ENCODE measurements around the gene ATXN7L1.
"Not testable (repeated sequence)": the region's sequence is repeated elsewhere in the genome, so short reads cannot be mapped to it uniquely, and the experiment has no call there.

ATXN7L1 gene

GRCh38 chr7:105617280-105618015 lies 259.0 kb downstream of the ATXN7L1 start:
- no peak for DNase-seq (ENCODE audit: low read depth)

- DNase-seq (ENCODE audit: low read depth), result no peak
Observed at GRCh38 chr7:105614341-105614840, 262.0 kb downstream of the ATXN7L1 start.

GRCh38 chr7:105613611-105614330 lies 262.6 kb downstream of the ATXN7L1 start:
- DNase-seq (ENCODE audit: low read depth), result no peak

DNA sequence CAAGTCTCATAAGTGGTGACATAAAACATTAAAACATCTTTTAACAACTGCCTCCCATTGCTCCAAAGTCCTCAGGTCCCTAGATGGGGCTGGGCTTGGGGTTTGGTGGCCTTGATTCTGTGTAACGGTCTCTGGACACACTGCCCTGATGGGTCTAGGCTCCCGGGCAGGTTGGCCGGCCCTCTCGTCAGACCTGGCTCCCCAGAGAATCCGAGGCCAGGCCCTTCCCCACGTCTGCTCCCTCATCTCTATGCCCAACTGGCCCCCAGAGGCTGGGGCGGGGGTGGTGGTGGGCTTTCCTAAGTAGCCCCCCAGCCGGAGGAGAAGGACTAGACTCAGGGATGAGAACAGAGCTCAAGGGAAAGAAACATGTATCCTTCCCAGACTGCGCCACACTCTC lies 263.6 kb downstream of the ATXN7L1 start:
- no peak for DNase-seq (ENCODE audit: low read depth)

GRCh38 chr7:105611856-105612775 lies 264.3 kb downstream of the ATXN7L1 start:
- DNase-seq (ENCODE audit: low read depth), result no peak

GRCh38 chr7:105610165-105610930 lies 266.1 kb downstream of the ATXN7L1 start:
- no peak for DNase-seq (ENCODE audit: low read depth)

- no peak for DNase-seq (ENCODE audit: low read depth)
Observed at GRCh38 chr7:105602325-105603305, 273.8 kb downstream of the ATXN7L1 start.

- no peak for DNase-seq (ENCODE audit: low read depth)
Observed at GRCh38 chr7:105600720-105601550, 275.5 kb downstream of the ATXN7L1 start.

DNA sequence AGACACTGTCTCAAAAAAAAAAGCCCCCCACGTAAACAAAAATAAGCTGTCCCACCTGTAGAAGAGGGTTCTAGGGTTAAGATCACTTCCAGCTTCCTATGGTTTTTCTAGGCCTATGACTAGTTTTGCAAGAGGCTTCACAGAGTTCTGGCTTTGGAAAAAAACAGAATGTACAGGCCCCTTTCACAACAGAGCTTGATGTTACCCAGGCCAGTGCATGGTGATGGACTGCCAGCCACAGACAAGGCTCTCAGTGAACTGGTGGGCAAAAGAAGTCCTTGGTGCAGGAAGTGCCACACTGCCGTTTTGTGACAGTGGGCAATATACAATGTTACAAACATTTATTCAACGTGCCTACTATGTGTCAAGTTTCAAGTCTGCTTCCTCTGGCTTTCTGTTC lies 276.8 kb downstream of the ATXN7L1 start:
- no peak for DNase-seq (ENCODE audit: low read depth)

DNA sequence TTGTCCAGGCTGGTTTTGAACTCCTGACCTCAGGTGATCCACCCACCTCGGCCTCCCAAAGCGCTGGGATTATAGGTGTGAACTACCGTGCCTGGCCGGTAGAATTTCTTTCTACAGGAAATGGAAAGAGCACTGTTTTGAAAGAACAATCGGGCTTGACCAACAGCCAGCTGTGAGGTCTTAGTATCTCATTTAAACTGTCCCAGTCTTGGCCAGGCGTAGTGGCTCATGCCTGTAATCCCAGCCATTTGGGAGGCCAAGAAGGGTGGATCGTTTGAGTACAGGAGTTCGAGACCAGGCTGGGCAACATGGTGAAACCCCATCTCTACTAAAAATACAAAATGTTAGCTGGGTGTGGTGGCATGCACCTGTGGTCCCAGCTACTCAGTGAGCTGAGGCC lies 277.3 kb downstream of the ATXN7L1 start:
- DNase-seq (ENCODE audit: low read depth), result not testable (repeated sequence)

- DNase-seq (ENCODE audit: low read depth), result no peak
Observed at GRCh38 chr7:105596866-105597265, 279.5 kb downstream of the ATXN7L1 start.

- DNase-seq (ENCODE audit: low read depth), result no peak
Observed at GRCh38 chr7:105594034-105594433, 282.4 kb downstream of the ATXN7L1 start.

DNA sequence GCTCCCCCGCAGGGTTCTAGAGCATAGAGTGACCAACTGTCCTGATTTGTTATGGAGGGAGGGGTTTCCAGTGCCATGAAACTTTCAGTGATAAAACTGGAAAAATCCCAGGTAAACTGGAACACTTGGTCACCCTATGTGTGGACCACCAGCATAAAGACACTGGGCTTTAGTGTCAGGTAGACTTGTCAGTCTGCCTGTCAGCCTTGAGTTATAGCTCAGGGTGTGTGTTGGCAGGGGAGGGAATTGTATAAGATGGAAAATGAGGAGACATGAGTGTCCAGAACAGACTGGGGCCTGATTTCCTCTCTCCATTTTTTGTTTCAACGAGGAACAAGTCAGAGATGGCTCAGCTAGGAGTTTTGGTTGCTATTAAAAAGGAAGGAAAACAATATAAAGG lies 284.9 kb downstream of the ATXN7L1 start:
- DNase-seq (ENCODE audit: low read depth), result no peak

- DNase-seq (ENCODE audit: low read depth), result no peak
Observed at GRCh38 chr7:105590793-105591192, 285.6 kb downstream of the ATXN7L1 start.

GRCh38 chr7:105589356-105590077 lies 286.9 kb downstream of the ATXN7L1 start:
- DNase-seq (ENCODE audit: low read depth), result peak; percentile 41

DNA sequence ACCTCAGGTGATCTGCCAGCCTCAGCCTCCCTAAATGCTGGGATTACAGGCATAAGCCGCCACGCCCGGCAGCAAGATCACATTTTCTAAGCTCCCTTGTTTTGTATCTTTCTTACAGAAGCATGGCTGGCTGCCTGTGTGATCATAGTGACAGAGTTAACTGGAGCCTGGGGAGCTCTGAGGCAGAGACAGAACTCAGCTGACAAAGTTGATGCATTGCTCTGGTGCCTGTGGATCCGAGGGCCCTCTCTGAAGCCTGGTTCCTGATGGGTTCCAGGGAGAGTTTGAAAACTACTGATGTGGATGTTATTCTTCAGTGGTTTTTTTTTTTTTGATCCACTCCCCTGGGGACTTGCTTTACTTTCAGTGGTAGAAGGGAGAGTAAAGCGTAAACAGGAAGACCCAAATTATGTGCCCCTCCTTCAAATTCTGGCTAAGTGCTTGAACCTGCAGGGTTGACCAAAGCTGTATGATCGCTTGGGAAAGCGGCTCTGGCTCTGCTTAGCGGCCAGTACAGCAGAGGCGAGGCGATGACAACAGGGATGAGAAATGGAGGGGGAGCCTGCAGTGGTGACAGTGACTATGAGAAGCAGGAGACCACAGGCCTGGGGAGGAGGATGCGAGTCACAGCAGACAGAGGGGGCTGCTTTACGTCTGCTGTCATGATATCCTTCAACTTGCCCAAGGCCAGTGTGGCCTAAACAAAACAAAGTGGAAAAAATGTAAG lies 288.3 kb downstream of the ATXN7L1 start:
- no peak for DNase-seq (ENCODE audit: low read depth)

GRCh38 chr7:105585850-105586500 lies 290.4 kb downstream of the ATXN7L1 start:
- DNase-seq (ENCODE audit: low read depth), result no peak

Measured in HS-5 (cell line).